RWPE2 (cell line): ENCODE data around the gene GTF3C1.

Experiments
- ATAC-seq: fragments of 200-7000 bp; cut with Tn5 transposase; 3 replicates; pipeline ENCODE4 v1.9.1; 2021; ENCODE audit warnings: low read depth
- DNase-seq: peaks from one replicate; pipeline ENCODE4 v3.0.0-alpha.2; 2020; ENCODE audit warnings: low spot score
- H3K27ac ChIP-seq: fragments of 450-650 bp; 2 replicates; pipeline ENCODE4 v1.5.1; 2017; ENCODE audit warnings: mild to moderate bottlenecking; ENCODE audit not compliant: poor library complexity, severe bottlenecking
- H3K27me3 ChIP-seq: fragments of 250-450 bp; sonication (Bioruptor Pico); 2 replicates; pipeline ENCODE4 v1.5.1; 2021; ENCODE audit warnings: mild to moderate bottlenecking, moderate library complexity; ENCODE audit not compliant: insufficient read depth, poor library complexity, severe bottlenecking
- H3K36me3 ChIP-seq: fragments of 250-450 bp; sonication (Bioruptor Pico); 2 replicates; pipeline ENCODE4 v1.5.1; 2020; ENCODE audit warnings: low read depth, mild to moderate bottlenecking, moderate library complexity
- H3K4me1 ChIP-seq: fragments of 250-450 bp; sonication (Bioruptor Pico); 2 replicates; pipeline ENCODE4 v1.5.1; 2021; ENCODE audit warnings: mild to moderate bottlenecking, moderate library complexity; ENCODE audit not compliant: insufficient read depth, poor library complexity, severe bottlenecking
- H3K4me3 ChIP-seq: fragments of 250-450 bp; sonication (Bioruptor Pico); 2 replicates; pipeline ENCODE4 v1.5.1; 2021; ENCODE audit warnings: mild to moderate bottlenecking, moderate library complexity; ENCODE audit not compliant: severe bottlenecking
- H3K9me3 ChIP-seq: fragments of 250-450 bp; sonication (Bioruptor Pico); 2 replicates; pipeline ENCODE4 v1.5.1; 2021; ENCODE audit warnings: mild to moderate bottlenecking, moderate library complexity; ENCODE audit not compliant: severe bottlenecking
- TF ChIP-seq, protein P1 (sequence below): fragments of 450-650 bp; IDR thresholded peaks from one replicate; pipeline ENCODE4 v1.5.1; 2017; ENCODE audit warnings: mild to moderate bottlenecking, moderate library complexity; ENCODE audit not compliant: poor library complexity, severe bottlenecking

Gene GTF3C1

DNA sequence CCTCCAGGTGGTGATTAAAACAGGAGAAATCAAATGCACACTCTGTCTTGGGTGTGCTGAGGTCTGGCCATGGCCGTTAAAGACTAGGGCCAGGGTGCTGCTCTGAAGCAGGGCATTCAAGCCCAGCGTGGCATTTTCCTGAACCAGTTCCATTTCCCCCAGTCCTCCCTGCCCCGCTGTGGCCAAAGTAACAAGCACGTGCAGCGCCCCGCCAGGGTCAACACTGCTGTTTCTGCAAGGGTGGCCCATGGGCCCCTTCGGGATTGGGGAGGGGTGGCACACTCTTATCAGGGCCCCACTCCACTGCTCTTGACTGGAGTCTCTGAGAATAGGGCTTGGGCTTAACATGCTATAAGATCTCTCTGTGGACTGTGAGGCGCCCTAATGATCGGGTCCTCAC, 74.8 kb downstream of the GTF3C1 start:
- Histone ChIP-seq H3K27me3 (no peaks in the 10 kb centered on the region), H3K27ac (no peak overlapping the region), H3K9me3 (no peaks in the 10 kb centered on the region), H3K36me3 (peaks cover 81% of the 10 kb centered on the region), H3K4me1 (no peaks in the 10 kb centered on the region), H3K4me3 (no peak overlapping the region)
- TF ChIP-seq, protein P1, sequence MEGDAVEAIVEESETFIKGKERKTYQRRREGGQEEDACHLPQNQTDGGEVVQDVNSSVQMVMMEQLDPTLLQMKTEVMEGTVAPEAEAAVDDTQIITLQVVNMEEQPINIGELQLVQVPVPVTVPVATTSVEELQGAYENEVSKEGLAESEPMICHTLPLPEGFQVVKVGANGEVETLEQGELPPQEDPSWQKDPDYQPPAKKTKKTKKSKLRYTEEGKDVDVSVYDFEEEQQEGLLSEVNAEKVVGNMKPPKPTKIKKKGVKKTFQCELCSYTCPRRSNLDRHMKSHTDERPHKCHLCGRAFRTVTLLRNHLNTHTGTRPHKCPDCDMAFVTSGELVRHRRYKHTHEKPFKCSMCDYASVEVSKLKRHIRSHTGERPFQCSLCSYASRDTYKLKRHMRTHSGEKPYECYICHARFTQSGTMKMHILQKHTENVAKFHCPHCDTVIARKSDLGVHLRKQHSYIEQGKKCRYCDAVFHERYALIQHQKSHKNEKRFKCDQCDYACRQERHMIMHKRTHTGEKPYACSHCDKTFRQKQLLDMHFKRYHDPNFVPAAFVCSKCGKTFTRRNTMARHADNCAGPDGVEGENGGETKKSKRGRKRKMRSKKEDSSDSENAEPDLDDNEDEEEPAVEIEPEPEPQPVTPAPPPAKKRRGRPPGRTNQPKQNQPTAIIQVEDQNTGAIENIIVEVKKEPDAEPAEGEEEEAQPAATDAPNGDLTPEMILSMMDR: no peak
- ATAC-seq (no peak; the same call in 2 of the 3 replicates), DNase-seq (no peak)

DNA sequence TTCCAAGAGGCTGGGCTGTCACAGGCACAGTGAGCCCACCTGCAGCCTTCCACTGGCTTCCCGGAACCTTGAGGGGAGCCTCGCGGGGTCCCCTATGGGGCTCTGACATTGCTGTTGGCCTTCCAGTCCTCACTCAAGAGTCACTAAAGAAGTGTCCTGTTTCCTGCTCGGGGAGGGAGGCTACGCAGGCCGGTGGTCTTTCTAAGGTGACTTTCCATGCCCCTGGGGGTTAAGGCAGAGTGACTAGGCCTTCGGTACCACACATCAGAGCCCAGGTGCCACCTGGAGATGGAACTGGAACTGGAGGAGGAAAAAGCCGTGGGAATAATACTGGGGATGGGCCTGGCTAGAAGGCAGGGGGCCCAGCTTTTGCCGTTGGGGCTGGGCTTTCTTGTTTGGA, 75.7 kb downstream of the GTF3C1 start:
- Histone ChIP-seq H3K36me3 (peaks cover 82% of the 10 kb centered on the region), H3K4me1 (no peaks in the 10 kb centered on the region), H3K4me3 (no peak overlapping the region), H3K27ac (no peak overlapping the region), H3K27me3 (no peaks in the 10 kb centered on the region), H3K9me3 (no peaks in the 10 kb centered on the region)
- TF ChIP-seq, protein P1: no peak
- DNase-seq (no peak), ATAC-seq (no peak)

GRCh38 chr16:27473101-27473900, 76.4 kb downstream of the GTF3C1 start:
- peaks cover 82% of the 10 kb centered on the region for H3K36me3 ChIP-seq
- ATAC-seq: no peak

DNA sequence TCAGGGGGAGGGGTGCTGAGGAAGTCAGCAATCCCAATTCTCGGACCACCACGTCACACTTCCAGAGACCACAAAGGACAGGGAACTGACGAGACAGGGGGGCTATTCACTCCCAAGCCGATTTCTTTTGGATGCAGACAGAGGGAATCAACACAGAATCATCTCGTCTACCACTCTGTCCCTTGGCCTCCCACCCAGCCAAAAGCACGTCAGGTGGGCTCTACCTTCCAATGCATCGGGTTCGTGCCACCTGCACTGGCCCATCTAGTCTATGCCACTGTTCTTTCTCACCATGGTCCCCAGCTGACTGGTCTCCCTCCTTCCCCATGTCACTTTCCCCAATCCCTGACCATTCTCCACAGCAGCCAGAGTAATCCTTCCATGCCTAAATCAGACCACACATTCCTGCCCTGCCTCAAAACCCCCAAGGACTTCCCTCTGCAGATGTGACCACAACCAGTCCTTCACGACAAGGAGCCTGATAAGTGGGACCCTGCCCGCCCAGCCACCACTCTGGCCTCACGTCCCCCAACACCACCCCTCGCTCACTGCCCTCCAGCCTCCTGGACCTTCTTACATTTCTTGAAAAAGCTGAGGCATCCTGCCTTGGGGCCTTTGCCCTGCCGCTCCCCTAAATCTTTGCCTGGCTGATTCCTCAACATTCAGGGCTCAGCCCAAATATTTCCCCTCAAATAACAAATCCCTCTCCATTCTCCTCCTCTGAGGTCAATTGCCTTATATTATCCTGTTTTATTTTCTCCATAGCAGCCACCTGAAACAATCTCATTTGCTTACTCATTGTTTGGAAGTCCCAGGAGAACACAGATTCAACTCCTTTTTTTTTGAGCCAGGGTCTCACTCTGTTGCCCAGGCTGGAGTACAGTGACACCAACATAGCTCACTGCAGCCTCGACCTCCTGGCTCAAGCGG, 77.4 kb downstream of the GTF3C1 start:
- ATAC-seq (no peak), DNase-seq (no peak)
- Histone ChIP-seq H3K27me3 (no peaks in the 10 kb centered on the region), H3K36me3 (peaks cover 82% of the 10 kb centered on the region), H3K9me3 (no peaks in the 10 kb centered on the region), H3K4me3 (no peak overlapping the region), H3K27ac (no peak overlapping the region), H3K4me1 (no peaks in the 10 kb centered on the region)
- TF ChIP-seq, protein P1: no peak

More at GRCh38 chr16:27473101-27473900, 76.4 kb downstream of the GTF3C1 start:
- Histone ChIP-seq H3K9me3 (no peaks in the 10 kb centered on the region), H3K27me3 (no peaks in the 10 kb centered on the region), H3K4me3 (no peak overlapping the region), H3K4me1 (no peaks in the 10 kb centered on the region), H3K27ac (no peak overlapping the region)
- no peak for DNase-seq
- TF ChIP-seq, protein P1: no peak
